Liver (tissue), 3 donors: ENCODE measurements around the gene PRKX.

Source experiments
- CTCF ChIP-seq: fragments of 150-350 bp; IDR thresholded peaks from 2 replicates; pipeline ENCODE4 v1.5.1; 2017; ENCODE audit warnings: improper control_type of control experiment, low read depth, low read length; ENCODE audit not compliant: missing input control
- FOXA2 ChIP-seq: IDR thresholded peaks from 2 replicates; pipeline ENCODE4 v1.6.1; 2016; ENCODE audit warnings: antibody characterized with exemption
- GABPA ChIP-seq, 2 donors: IDR thresholded peaks in 1 of 2; conservative IDR thresholded peaks in 1 of 2; 2 replicates each; pipeline ENCODE4 v1.6.1; 2016; ENCODE audit warnings: antibody characterized with exemption in 2 of 2, mild to moderate bottlenecking in 1 of 2, moderate library complexity in 1 of 2
- HNF4A ChIP-seq, 2 donors: conservative IDR thresholded peaks; 2 replicates each; pipeline ENCODE4 v1.6.1; 2016; ENCODE audit warnings: antibody characterized with exemption in 2 of 2, mild to moderate bottlenecking in 2 of 2
- JUND ChIP-seq, 2 donors: IDR thresholded peaks; 2 replicates each; pipeline ENCODE4 v1.6.1; 2016; ENCODE audit warnings: antibody characterized with exemption in 2 of 2
- MAX ChIP-seq: IDR thresholded peaks from 2 replicates; pipeline ENCODE4 v1.6.1; 2016; ENCODE audit warnings: antibody characterized with exemption
- NR2F2 ChIP-seq: IDR thresholded peaks from 2 replicates; pipeline ENCODE4 v1.6.1; 2016; ENCODE audit warnings: antibody characterized with exemption
- RAD21 ChIP-seq, 2 donors: IDR thresholded peaks; 2 replicates each; pipeline ENCODE4 v1.6.1; 2016; ENCODE audit warnings: antibody characterized with exemption in 2 of 2, mild to moderate bottlenecking in 2 of 2
- REST ChIP-seq: IDR thresholded peaks from 2 replicates; pipeline ENCODE4 v1.6.1; 2016; ENCODE audit warnings: antibody characterized with exemption, mild to moderate bottlenecking
- SP1 ChIP-seq: IDR thresholded peaks from 2 replicates; pipeline ENCODE4 v1.6.1; 2018; ENCODE audit warnings: antibody characterized with exemption, mild to moderate bottlenecking
- YY1 ChIP-seq: IDR thresholded peaks from 2 replicates; pipeline ENCODE4 v1.6.1; 2016; ENCODE audit warnings: antibody characterized with exemption, mild to moderate bottlenecking
- ZBTB33 ChIP-seq: IDR thresholded peaks from 2 replicates; pipeline ENCODE4 v1.6.1; 2016; ENCODE audit warnings: antibody characterized with exemption
- donor health status: healthy.
- donor health status: healthy.

- TF ChIP-seq CTCF = no peak
- no peak for TF ChIP-seq YY1
- TF ChIP-seq FOXA2 = no peak
- no peak for TF ChIP-seq JUND (IDR thresholded peaks at IDR 0.05)
- no peak for TF ChIP-seq NR2F2
- TF ChIP-seq GABPA (IDR thresholded peaks at IDR 0.05 in 1 of 2, conservative IDR thresholded peaks at IDR 0.05 in 1 of 2) = no peak
- TF ChIP-seq ZBTB33 = no peak
- no peak for TF ChIP-seq RAD21 (IDR thresholded peaks at IDR 0.05)
- TF ChIP-seq SP1 = no peak
- no peak for TF ChIP-seq REST
- TF ChIP-seq MAX = no peak
- no peak for TF ChIP-seq HNF4A (conservative IDR thresholded peaks at IDR 0.05)
Measured at GRCh38 chrX:3577551-3577950, 135.9 kb downstream of the PRKX start.
